Gastroesophageal sphincter (tissue), 4 donors: Measurements from ENCODE around the gene TUBGCP6. TPM values are rescaled to one million over a fixed set of nuclear protein-coding genes. Genes with fewer than 3 reads are reported as not detected.

Experiments
- ATAC-seq: fragments of 150-250 bp; one replicate; pipeline ENCODE4 v1.9.1; 2016; ENCODE audit warnings: mild to moderate bottlenecking, moderate library complexity
- H3K27ac ChIP-seq, 4 donors: fragments of 200-600 bp; sonication (generic) in 3 of 4; 1 replicate in 3 of 4; 2 replicates in 1 of 4; pipeline ENCODE4 v1.5.1; 2016 to 2019
- H3K27me3 ChIP-seq: fragments of 200-600 bp; sonication (generic); one replicate; pipeline ENCODE4 v1.5.1; 2019
- H3K36me3 ChIP-seq, 2 donors: fragments of 200-600 bp; sonication (generic); one replicate each; pipeline ENCODE4 v1.5.1; 2019; ENCODE audit warnings: control low read depth in 1 of 2
- H3K4me1 ChIP-seq, 3 donors: fragments of 200-600 bp; sonication (generic); 1 replicate in 2 of 3; 2 replicates in 1 of 3; pipeline ENCODE4 v1.5.1; 2016 to 2019; ENCODE audit warnings: control low read depth in 2 of 3
- H3K4me3 ChIP-seq, 2 donors: fragments of 200-600 bp; sonication (generic); one replicate each; pipeline ENCODE4 v1.5.1; 2019; ENCODE audit warnings: mild to moderate bottlenecking in 1 of 2, moderate library complexity in 1 of 2
- H3K9me3 ChIP-seq, 3 donors: fragments of 200-600 bp; sonication (generic); one replicate each; pipeline ENCODE4 v1.5.1; 2017 to 2019; ENCODE audit warnings: control low read depth in 2 of 3
- EP300 ChIP-seq: sonication (generic); formaldehyde crosslinking; IDR thresholded peaks from one replicate; pipeline ENCODE4 v1.6.1; 2017; ENCODE audit warnings: antibody characterized with exemption, mild to moderate bottlenecking
- POLR2A ChIP-seq, 2 donors: fragments of 450-650 bp; IDR thresholded peaks; one replicate each; pipeline ENCODE4 v1.6.1; 2017; ENCODE audit warnings: antibody characterized with exemption in 2 of 2, mild to moderate bottlenecking in 2 of 2, moderate library complexity in 1 of 2
- POLR2AphosphoS5 ChIP-seq: sonication (generic); formaldehyde crosslinking; IDR thresholded peaks from one replicate; pipeline ENCODE4 v1.6.1; 2017; ENCODE audit warnings: antibody characterized with exemption
- WGBS, 2 donors: methylation state at CpG; one replicate each; pipeline ENCODE4 v1.1.5; 2018; ENCODE audit warnings: low coverage in 1 of 2; 5-methylcytosine and 5-hydroxymethylcytosine counted together
- total RNA-seq, 4 donors: library from RNA; depleted of rRNA; stranded (reverse); fragments of >200 nt; gene quantifications; one replicate each; pipeline ENCODE4 v1.1.0, GENCODE V29; 2016
- TF ChIP-seq, protein P1 (sequence below), 4 experiments: fragments of 200-600 bp in 2 of 4; fragments of 450-650 bp in 2 of 4; sonication (generic) in 1 of 4; IDR thresholded peaks; one replicate each; pipeline ENCODE4 v1.5.1; 2017 to 2019; ENCODE audit warnings: antibody characterized with exemption in 4 of 4, mild to moderate bottlenecking in 2 of 4, moderate library complexity in 2 of 4

TUBGCP6 gene
- total RNA-seq, 4 donors from 2014 or later = 26.1 to 48.3 (median 37.4) TPM

DNA sequence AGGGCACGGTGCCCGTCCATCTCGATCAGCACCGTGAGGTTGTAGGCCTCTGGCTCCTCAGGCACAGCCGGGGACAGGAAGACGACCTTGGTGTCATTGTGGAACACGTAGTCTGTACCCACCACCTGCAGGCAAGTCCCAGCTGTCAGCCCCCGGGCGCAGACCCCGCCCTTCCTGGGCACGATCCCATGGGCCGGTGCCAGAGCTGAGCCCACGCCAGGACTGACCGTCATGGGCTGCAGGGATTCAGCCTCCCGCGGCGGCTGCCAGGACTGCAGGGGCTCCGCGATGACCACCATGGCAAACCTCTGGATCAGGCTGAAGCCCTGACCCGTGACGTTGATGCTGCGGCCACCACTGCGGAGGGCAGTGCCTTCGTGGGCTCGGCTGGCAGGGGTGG lies 37.1 kb upstream of the TUBGCP6 start:
- Histone ChIP-seq H3K9me3 (no peaks in the 10 kb centered on the region), H3K27me3 (no peaks in the 10 kb centered on the region), H3K36me3 (peaks cover 0 to 97% of the 10 kb centered on the region in 2 donors), H3K27ac (peak overlapping the region in 3 of 4 donors; percentile 16 to 48 (median 41)), H3K4me3 (no peak overlapping the region), H3K4me1 (peaks cover 0 to 13% (median 0%) of the 10 kb centered on the region in 3 donors)
- 74 to 86% methylated on average over 5 to 9 of the region's 25 CpGs for WGBS, 2 donors
- no peak for ATAC-seq
- TF ChIP-seq POLR2A (IDR thresholded peaks at IDR 0.05) (no peak), EP300 (no peak)

- H3K27me3 ChIP-seq = no peaks in the 10 kb centered on the region
- H3K9me3 ChIP-seq = no peaks in the 10 kb centered on the region
- TF ChIP-seq POLR2AphosphoS5 (no peak), POLR2A (IDR thresholded peaks at IDR 0.05) (no peak)
- ATAC-seq = no peak
- peaks cover 0 to 97% of the 10 kb centered on the region in 2 donors for H3K36me3 ChIP-seq
- peak overlapping the region in 1 of 4 donors; percentile 16 for H3K27ac ChIP-seq
- 96 to 100% methylated on average over 1 to 5 of the region's 36 CpGs for WGBS, 2 donors
- peaks cover 0 to 19% (median 0%) of the 10 kb centered on the region in 3 donors for H3K4me1 ChIP-seq
- no peak overlapping the region for H3K4me3 ChIP-seq
Measured at GRCh38 chr22:50281384-50281760, 36.5 kb upstream of the TUBGCP6 start.

GRCh38 chr22:50280708-50281383 lies 36.0 kb upstream of the TUBGCP6 start:
- no peaks in the 10 kb centered on the region for H3K27me3 ChIP-seq
- TF ChIP-seq, protein P1, sequence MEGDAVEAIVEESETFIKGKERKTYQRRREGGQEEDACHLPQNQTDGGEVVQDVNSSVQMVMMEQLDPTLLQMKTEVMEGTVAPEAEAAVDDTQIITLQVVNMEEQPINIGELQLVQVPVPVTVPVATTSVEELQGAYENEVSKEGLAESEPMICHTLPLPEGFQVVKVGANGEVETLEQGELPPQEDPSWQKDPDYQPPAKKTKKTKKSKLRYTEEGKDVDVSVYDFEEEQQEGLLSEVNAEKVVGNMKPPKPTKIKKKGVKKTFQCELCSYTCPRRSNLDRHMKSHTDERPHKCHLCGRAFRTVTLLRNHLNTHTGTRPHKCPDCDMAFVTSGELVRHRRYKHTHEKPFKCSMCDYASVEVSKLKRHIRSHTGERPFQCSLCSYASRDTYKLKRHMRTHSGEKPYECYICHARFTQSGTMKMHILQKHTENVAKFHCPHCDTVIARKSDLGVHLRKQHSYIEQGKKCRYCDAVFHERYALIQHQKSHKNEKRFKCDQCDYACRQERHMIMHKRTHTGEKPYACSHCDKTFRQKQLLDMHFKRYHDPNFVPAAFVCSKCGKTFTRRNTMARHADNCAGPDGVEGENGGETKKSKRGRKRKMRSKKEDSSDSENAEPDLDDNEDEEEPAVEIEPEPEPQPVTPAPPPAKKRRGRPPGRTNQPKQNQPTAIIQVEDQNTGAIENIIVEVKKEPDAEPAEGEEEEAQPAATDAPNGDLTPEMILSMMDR (IDR thresholded peaks at IDR 0.05) = no peak
- TF ChIP-seq POLR2A (IDR thresholded peaks at IDR 0.05) = no peak
- no peak for TF ChIP-seq POLR2AphosphoS5
- TF ChIP-seq EP300 = no peak
- H3K36me3 ChIP-seq = peaks cover 0 to 97% of the 10 kb centered on the region in 2 donors
- H3K4me3 ChIP-seq = no peak overlapping the region
- WGBS, 2 donors = no CpG with 5 or more reads among the region's 47 CpGs
- ATAC-seq = no peak
- no peaks in the 10 kb centered on the region for H3K9me3 ChIP-seq
- H3K27ac ChIP-seq = no peak overlapping the region
- peaks cover 0 to 22% (median 0%) of the 10 kb centered on the region in 3 donors for H3K4me1 ChIP-seq

- peaks cover 0 to 99% of the 10 kb centered on the region in 2 donors for H3K36me3 ChIP-seq
- no CpG with 5 or more reads among the region's 38 CpGs for WGBS, 2 donors
- no peak for ATAC-seq
- H3K27ac ChIP-seq = no peak overlapping the region
- TF ChIP-seq POLR2AphosphoS5 (no peak), EP300 (no peak), POLR2A (IDR thresholded peaks at IDR 0.05) (no peak)
- TF ChIP-seq, protein P1 (IDR thresholded peaks at IDR 0.05) = no peak
- no peaks in the 10 kb centered on the region for H3K27me3 ChIP-seq
- H3K9me3 ChIP-seq = no peaks in the 10 kb centered on the region
- no peak overlapping the region for H3K4me3 ChIP-seq
- H3K4me1 ChIP-seq = peaks cover 0 to 25% (median 0%) of the 10 kb centered on the region in 3 donors
Measured at GRCh38 chr22:50280022-50280707, 35.3 kb upstream of the TUBGCP6 start.

DNA sequence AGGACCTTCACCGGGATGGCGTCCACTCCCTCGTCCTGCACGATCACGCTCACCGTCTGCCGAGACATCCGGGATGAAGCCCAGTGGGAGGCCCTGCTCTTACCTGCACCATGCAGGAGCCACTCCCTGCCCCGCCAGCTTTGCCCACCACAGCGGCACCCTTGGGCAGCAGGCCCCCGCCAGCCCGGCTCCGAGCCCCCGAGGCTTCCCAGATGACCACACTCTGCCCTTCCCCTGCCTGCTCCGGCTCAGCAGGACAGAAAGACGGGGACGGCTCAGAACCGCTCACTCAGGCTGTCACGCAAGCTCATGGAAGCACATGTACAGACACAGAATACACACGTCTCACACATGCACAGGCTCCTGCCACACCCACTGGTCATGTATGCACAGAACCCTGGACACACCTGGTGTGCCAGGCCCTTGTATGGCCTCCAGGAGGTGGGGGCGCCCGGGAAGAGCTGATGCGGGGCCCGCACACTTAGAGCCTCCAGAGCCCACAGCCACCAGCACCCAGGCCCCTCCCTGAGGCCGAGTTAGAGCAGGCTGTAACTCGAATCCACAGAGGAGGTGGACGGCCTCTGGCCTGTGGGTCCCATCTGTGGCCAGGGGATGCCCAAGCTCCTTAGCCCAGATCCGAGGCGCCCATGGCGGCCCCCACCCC lies 34.3 kb upstream of the TUBGCP6 start:
- Histone ChIP-seq H3K4me3 (no peak overlapping the region), H3K27ac (no peak overlapping the region), H3K4me1 (peaks cover 0 to 34% (median 0%) of the 10 kb centered on the region in 3 donors), H3K36me3 (peaks cover 0 to 94% of the 10 kb centered on the region in 2 donors), H3K27me3 (no peaks in the 10 kb centered on the region), H3K9me3 (no peaks in the 10 kb centered on the region)
- no peak for TF ChIP-seq POLR2A (IDR thresholded peaks at IDR 0.05)
- no peak for TF ChIP-seq POLR2AphosphoS5
- TF ChIP-seq EP300 = no peak
- TF ChIP-seq, protein P1 (IDR thresholded peaks at IDR 0.05) = no peak
- no CpG with 5 or more reads among the region's 30 CpGs for WGBS, 2 donors
- no peak for ATAC-seq
